Measurements from ENCODE around the gene MXI1.
"Not testable (repeated sequence)": the region's sequence is repeated elsewhere in the genome, so short reads cannot be mapped to it uniquely, and the experiment has no call there.

Gene MXI1

DNA sequence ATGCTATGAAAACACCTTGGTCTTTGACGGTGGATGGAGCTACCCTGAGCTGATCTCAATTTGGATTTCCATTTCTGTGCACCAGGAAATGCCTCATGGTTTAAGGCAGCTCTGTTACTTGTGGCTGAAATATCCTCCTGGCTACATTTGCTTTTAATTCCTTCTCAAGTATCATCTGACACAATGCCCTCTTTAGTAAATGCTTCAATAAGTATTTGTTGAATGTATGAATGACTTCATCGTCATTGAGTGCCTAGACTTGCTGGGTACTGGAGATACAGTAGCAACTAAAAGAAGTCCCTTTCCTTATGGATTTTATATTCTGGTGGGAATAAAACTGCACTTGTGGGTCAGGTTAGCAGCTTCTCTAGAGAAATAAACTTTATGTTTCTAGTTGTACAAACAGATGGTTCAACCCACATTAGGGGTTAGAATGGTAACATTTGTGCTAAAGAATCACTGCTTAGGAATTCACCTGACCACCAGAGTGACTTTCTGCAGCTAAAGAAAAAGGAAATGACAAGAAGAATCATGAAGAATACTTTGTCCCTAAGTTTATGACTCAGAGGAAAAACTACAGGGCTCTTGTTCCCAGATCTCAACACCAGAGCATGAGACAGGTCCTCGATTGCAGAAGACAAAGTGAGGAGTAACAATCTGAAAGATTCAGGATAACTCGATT, 119.1 kb downstream of the MXI1 start:
- H3K27ac ChIP-seq = no peak overlapping the region
- TF ChIP-seq, protein P1, sequence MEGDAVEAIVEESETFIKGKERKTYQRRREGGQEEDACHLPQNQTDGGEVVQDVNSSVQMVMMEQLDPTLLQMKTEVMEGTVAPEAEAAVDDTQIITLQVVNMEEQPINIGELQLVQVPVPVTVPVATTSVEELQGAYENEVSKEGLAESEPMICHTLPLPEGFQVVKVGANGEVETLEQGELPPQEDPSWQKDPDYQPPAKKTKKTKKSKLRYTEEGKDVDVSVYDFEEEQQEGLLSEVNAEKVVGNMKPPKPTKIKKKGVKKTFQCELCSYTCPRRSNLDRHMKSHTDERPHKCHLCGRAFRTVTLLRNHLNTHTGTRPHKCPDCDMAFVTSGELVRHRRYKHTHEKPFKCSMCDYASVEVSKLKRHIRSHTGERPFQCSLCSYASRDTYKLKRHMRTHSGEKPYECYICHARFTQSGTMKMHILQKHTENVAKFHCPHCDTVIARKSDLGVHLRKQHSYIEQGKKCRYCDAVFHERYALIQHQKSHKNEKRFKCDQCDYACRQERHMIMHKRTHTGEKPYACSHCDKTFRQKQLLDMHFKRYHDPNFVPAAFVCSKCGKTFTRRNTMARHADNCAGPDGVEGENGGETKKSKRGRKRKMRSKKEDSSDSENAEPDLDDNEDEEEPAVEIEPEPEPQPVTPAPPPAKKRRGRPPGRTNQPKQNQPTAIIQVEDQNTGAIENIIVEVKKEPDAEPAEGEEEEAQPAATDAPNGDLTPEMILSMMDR (conservative IDR thresholded peaks at IDR 0.05) = no peak

DNA sequence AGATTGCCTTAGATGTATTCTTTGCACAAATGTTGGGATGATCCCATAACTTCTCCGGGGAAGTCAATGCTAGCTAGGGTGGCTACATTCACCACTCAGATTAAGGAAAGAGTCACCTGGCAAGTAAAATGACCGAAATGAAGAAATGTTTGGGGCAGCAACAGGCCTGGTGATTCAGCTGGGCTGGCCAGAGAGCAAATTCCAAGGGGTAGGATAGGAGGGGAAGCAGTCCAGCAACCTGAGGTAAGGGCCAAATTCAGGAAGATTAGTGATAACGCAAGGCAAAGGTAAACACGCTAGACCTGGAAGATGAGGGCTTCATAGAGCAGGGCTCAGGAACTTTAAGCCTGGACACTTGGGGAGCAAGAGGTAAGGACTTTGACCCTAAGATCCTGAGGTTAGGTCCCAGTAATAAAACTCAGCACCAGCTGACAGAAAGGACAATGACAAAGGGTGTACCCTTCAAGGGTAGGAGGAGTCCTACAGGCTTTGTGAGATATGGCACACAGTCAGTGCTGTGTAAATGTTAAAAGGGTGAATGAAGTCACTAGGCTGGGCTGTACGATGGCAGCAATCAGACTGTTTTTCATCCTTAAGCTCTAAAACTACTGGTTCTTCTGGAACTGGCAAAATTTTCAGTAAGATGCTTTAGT, 120.0 kb downstream of the MXI1 start:
- TF ChIP-seq, protein P1 (conservative IDR thresholded peaks at IDR 0.05) = no peak
- H3K27ac ChIP-seq = no peak overlapping the region

DNA sequence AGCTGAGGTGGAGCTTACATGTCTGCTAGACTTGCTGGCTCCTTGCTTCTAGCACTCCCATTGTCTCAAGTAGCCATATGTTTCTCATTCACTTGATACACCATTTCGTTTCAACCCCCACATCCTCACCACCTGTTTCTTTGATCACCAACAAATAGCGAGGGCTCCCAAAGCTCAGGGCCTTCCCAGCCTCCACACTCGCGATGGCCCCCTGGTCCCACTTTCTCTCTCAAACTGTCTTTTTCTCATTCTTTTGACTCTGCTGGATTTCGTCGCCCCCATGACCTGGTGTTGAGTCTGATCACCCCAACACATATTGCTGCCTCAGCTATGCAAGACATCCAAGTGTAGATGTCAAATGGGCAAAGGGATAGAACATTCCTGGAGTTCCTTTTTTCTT, 123.3 kb downstream of the MXI1 start:
- TF ChIP-seq, protein P1 (conservative IDR thresholded peaks at IDR 0.05) = no peak
- H3K27ac ChIP-seq = no peak overlapping the region

DNA sequence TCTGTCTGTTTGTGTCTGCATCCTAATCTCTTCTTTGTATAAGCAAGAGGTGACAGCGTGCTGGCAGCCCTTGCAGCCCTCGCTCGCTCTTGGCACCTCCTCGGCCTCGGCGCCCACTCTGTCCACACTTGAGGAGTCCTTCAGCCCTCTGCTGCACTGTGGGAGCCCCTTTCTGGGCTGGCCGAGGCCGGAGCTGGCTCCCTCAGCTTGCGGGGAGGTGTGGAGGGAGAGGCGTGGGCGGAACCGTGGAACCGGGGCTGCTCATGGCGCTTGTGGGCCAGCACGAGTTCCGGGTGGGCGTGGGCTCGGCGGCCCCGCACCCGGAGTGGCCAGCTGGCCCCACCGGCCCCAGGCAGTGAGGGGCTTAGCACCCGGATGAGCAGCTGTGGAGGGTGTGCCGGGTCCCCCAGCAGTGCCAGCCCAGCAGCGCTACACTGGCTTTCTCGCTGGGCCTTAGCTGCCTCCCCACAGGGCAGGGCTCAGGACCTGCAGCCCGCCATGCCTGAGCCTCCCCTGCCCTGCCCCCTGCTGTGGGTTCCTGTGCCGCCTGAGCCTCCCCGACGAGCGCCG, 123.9 kb downstream of the MXI1 start:
- not testable (repeated sequence) for H3K27ac ChIP-seq

DNA sequence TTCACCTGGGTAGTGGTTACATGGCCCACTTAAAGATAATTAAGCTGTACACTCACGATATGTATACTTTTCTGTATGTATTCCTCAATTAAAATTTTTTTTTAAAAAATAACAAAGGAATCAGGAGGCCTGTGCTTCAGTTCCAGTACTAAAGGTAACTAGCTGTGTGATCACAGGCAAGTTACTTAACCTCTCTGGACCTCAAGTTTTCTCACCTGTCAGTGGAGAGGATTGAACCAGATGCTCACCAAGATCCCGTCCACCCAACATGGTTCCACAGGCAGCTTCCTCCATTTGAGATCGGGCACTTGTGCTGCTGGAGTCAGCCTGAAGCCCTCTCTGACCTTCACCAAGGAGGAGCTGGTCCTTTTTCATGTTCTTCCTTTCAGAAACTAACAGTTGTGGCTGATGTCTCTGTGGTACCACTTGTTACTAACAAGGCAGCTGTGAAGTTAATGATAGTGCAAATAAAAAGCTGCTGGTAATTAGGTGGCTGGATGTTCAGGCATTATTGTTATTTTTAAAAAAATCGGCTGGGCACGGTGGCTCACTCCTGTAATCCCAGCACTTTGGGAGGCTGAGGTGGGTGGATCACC, 126.8 kb downstream of the MXI1 start:
- TF ChIP-seq, protein P1 (conservative IDR thresholded peaks at IDR 0.05) = no peak
- H3K27ac ChIP-seq = no peak overlapping the region

DNA sequence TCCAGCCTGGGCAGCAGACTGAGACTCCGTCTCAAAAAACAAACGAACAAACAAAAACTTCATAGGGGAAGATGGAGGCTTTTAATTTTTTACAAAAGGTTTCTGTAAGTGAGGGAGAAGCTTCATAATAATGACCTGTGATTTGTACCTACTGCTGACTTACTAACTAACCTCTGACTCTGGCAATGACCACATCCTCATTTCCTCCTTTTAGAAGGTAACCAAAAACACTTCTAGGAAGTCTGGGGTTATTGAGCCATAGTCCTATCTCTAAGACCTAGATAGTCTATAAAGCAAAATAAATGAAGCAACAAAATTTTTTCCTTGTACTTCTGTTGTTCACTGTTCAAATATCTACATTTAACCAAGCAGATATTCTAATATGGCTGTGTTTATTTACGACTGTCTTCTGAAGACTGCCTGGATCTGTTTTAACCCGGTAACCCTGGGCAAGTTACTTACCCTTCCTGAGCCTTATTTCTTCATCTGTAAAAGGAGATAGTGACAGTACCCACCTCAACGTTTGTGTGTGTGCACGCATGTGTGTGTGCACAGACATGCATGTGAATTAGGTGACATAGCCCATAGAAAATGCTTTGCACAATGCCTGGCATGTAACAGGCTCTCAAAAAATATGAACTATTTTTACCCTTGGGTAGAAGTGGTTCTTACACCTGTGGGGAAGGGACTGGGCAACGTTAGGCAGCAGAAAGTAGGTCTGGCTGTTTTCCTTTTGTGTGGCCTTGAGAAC, 128.1 kb downstream of the MXI1 start:
- TF ChIP-seq, protein P1 (conservative IDR thresholded peaks at IDR 0.05) = no peak
- no peak overlapping the region for H3K27ac ChIP-seq

DNA sequence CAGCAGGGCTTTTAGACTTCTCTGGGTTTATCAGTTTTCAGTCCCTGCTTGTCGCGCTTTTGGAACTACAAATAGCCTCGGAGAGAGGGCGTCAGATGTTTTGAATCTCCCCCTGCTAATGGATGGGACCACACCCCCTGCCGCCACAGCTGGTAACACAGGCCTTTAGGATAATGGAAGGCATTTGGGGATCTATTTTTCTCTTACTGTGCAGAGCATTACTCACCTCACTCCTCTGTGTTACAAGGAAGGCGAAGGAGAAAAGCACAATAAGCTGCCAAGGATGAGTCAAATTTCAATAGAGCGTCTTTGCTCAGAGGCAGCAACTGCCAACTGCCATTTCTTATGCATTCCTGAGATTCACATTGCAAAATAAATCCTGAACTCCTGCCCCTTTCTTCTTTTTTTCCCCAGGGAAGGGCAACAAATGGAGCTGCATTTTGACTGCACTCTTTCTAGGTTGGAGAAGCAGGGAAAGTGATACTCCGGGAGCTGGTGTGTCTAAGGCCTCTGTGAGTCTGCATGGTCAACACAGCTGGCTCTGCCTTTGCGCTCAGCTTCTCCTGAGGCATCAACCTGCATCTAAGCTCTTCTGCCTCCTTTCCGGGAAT, 128.8 kb downstream of the MXI1 start:
- TF ChIP-seq, protein P1 (conservative IDR thresholded peaks at IDR 0.05) = no peak
- no peak overlapping the region for H3K27ac ChIP-seq

Measured in VCaP (cell line).